Nephron (organoid): ENCODE measurements around the gene GALNT14.

ENCODE experiments used
- H3K27ac Mint-ChIP-seq, 3 experiments: 2 replicates each; pipeline ENCODE4 v1.8.0; 2020; ENCODE audit warnings: mixed read lengths in 3 of 3, mild to moderate bottlenecking in 2 of 3, moderate library complexity in 1 of 3
- H3K27me3 Mint-ChIP-seq: 2 replicates; pipeline ENCODE4 v1.8.0; 2021; ENCODE audit warnings: low read depth, mild to moderate bottlenecking, moderate library complexity, mixed read lengths
- H3K36me3 Mint-ChIP-seq: 2 replicates; pipeline ENCODE4 v1.8.0; 2020; ENCODE audit warnings: low read depth, mixed read lengths
- H3K4me1 Mint-ChIP-seq: 2 replicates; pipeline ENCODE4 v1.8.0; 2020; ENCODE audit warnings: mixed read lengths
- H3K4me3 Mint-ChIP-seq, 3 experiments: 2 replicates each; pipeline ENCODE4 v1.8.0; 2020; ENCODE audit warnings: mild to moderate bottlenecking in 3 of 3, mixed read lengths in 3 of 3, moderate library complexity in 2 of 3
- H3K9me3 Mint-ChIP-seq: 2 replicates; pipeline ENCODE4 v1.8.0; 2020; ENCODE audit warnings: mixed read lengths
- CTCF ChIP-seq, 3 experiments: fragments of 200-600 bp; sonication (generic); IDR thresholded peaks; one replicate each; pipeline ENCODE4 v1.5.0; 2021; ENCODE audit warnings: antibody characterized with exemption in 3 of 3; ENCODE audit not compliant: unreplicated experiment in 3 of 3

Gene GALNT14

GRCh38 chr2:31137211-31138036, 816 bp downstream of the GALNT14 start:
- Mint-ChIP-seq H3K27me3 (peaks cover 92% of the 10 kb centered on the region), H3K27ac (peak overlapping the region; percentile 6 to 62 (median 37)), H3K4me1 (peaks cover 16% of the 10 kb centered on the region), H3K36me3 (no peaks in the 10 kb centered on the region), H3K4me3 (peak overlapping the region; percentile 82 to 86 (median 84)), H3K9me3 (peaks cover 5% of the 10 kb centered on the region)
- peak in 1 of 3 experiments; percentile 19 for TF ChIP-seq CTCF (IDR thresholded peaks at IDR 0.05; ENCODE audit: unreplicated experiment in 3 of 3)

- H3K9me3 Mint-ChIP-seq = peaks cover 5% of the 10 kb centered on the region
- peak overlapping the region; percentile 76 to 86 (median 84) for H3K4me3 Mint-ChIP-seq
- H3K36me3 Mint-ChIP-seq = no peaks in the 10 kb centered on the region
These were observed 1.5 kb downstream of the GALNT14 start for GRCh38 chr2:31136732-31137131.

GRCh38 chr2:31136000-31136399, 2.2 kb downstream of the GALNT14 start:
- Mint-ChIP-seq H3K27ac (peak overlapping the region in 1 of 3 experiments; percentile 7), H3K36me3 (no peaks in the 10 kb centered on the region), H3K4me3 (peak overlapping the region; percentile 76 to 86 (median 84)), H3K9me3 (peaks cover 5% of the 10 kb centered on the region), H3K4me1 (peaks cover 16% of the 10 kb centered on the region), H3K27me3 (peaks cover 86% of the 10 kb centered on the region)
- no peak for TF ChIP-seq CTCF (IDR thresholded peaks at IDR 0.05; ENCODE audit: unreplicated experiment in 3 of 3)

More at GRCh38 chr2:31136732-31137131, 1.5 kb downstream of the GALNT14 start:
- H3K27me3 Mint-ChIP-seq = peaks cover 89% of the 10 kb centered on the region
- TF ChIP-seq CTCF (IDR thresholded peaks at IDR 0.05; ENCODE audit: unreplicated experiment in 3 of 3) = no peak
- H3K4me1 Mint-ChIP-seq = peaks cover 16% of the 10 kb centered on the region
- peak overlapping the region; percentile 6 to 62 (median 37) for H3K27ac Mint-ChIP-seq

- no peak overlapping the region for H3K27ac Mint-ChIP-seq
- peaks cover 79% of the 10 kb centered on the region for H3K27me3 Mint-ChIP-seq
These were observed 3.8 kb downstream of the GALNT14 start for GRCh38 chr2:31134480-31134879.

GRCh38 chr2:31132786-31133185, 5.5 kb downstream of the GALNT14 start:
- Mint-ChIP-seq H3K36me3 (no peaks in the 10 kb centered on the region), H3K4me3 (no peak overlapping the region), H3K9me3 (peaks cover 5% of the 10 kb centered on the region), H3K27ac (no peak overlapping the region), H3K27me3 (peaks cover 65% of the 10 kb centered on the region), H3K4me1 (peaks cover 21% of the 10 kb centered on the region)
- no peak for TF ChIP-seq CTCF (IDR thresholded peaks at IDR 0.05; ENCODE audit: unreplicated experiment in 3 of 3)

More at GRCh38 chr2:31134480-31134879, 3.8 kb downstream of the GALNT14 start:
- no peak for TF ChIP-seq CTCF (IDR thresholded peaks at IDR 0.05; ENCODE audit: unreplicated experiment in 3 of 3)
- Mint-ChIP-seq H3K36me3 (no peaks in the 10 kb centered on the region), H3K9me3 (peaks cover 5% of the 10 kb centered on the region), H3K4me3 (no peak overlapping the region), H3K4me1 (peaks cover 21% of the 10 kb centered on the region)
